ENCODE results near the gene RNF157.

DNA sequence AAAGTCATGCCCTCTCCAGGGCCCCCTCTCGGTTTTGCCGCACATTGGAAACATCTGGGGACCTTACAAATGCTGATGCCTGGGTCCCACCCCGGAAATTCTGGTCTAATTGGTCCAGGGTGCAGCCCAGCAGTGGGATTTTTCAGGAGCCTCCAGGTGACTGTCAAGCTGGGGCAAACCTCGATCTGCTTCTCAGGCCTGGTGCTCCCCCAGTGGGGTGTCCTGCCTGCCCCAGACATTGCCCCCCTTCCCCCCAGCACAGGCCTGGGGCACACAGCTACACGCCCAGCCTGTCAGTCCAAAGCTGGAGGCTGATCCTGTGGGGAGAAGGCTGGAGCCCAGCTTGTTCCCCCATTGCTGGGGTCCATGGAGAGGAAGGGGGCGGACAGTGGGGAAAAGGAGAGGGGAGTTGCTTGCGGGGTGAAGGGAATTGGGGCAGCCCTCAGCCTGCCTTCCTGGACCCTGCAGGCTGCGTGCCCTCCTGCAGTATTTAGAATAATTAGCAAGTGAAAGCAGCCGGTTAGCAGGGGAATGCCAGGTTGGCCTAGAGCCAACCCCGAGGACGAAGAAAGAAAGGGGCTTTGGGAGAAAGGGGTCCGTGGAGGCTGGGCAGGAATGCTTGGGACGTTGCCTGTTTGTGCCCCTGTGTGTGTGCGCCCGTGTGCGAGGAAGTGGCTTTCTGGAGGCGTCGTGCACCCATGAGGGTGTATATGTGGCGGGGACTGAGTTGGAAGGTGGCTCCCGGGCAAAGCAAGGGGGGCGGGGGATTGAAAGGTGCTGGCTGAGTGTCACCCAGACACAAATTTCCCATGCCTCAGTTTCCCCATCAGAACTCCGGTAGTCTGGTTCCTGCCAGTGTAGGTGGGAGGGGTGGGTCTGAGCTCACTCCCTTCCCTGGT is 105.1 kb downstream of the RNF157 start:
- TF ChIP-seq RFX5 (IDR thresholded peaks at IDR 0.05; ENCODE audit: low read depth, low read length), result no peak
- no peak for TF ChIP-seq POLR2A (IDR thresholded peaks at IDR 0.05; ENCODE audit: low read depth, low read length)
- TF ChIP-seq, protein P1, sequence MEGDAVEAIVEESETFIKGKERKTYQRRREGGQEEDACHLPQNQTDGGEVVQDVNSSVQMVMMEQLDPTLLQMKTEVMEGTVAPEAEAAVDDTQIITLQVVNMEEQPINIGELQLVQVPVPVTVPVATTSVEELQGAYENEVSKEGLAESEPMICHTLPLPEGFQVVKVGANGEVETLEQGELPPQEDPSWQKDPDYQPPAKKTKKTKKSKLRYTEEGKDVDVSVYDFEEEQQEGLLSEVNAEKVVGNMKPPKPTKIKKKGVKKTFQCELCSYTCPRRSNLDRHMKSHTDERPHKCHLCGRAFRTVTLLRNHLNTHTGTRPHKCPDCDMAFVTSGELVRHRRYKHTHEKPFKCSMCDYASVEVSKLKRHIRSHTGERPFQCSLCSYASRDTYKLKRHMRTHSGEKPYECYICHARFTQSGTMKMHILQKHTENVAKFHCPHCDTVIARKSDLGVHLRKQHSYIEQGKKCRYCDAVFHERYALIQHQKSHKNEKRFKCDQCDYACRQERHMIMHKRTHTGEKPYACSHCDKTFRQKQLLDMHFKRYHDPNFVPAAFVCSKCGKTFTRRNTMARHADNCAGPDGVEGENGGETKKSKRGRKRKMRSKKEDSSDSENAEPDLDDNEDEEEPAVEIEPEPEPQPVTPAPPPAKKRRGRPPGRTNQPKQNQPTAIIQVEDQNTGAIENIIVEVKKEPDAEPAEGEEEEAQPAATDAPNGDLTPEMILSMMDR (conservative IDR thresholded peaks at IDR 0.05; ENCODE audit: low read depth, low read length), result no peak
- no peak for TF ChIP-seq MXI1 (IDR thresholded peaks at IDR 0.05; ENCODE audit: borderline replicate concordance, low read depth, low read length)
- TF ChIP-seq FOS (IDR thresholded peaks at IDR 0.05; ENCODE audit: low read depth, low read length), result no peak
- TF ChIP-seq, protein P2, sequence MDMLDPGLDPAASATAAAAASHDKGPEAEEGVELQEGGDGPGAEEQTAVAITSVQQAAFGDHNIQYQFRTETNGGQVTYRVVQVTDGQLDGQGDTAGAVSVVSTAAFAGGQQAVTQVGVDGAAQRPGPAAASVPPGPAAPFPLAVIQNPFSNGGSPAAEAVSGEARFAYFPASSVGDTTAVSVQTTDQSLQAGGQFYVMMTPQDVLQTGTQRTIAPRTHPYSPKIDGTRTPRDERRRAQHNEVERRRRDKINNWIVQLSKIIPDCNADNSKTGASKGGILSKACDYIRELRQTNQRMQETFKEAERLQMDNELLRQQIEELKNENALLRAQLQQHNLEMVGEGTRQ (IDR thresholded peaks at IDR 0.05; ENCODE audit: low read depth, low read length), result no peak
- TF ChIP-seq RCOR1 (IDR thresholded peaks at IDR 0.05; ENCODE audit: insufficient replicate concordance, low read length), result no peak
- no peak for TF ChIP-seq RAD21 (IDR thresholded peaks at IDR 0.05; ENCODE audit: low read length)
- no peak for TF ChIP-seq MAZ (IDR thresholded peaks at IDR 0.05; ENCODE audit: borderline replicate concordance, low read depth, low read length)
- TF ChIP-seq BHLHE40 (IDR thresholded peaks at IDR 0.05; ENCODE audit: low read depth, low read length), result no peak
- no peak for TF ChIP-seq SMC3 (IDR thresholded peaks at IDR 0.05; ENCODE audit: low read depth, low read length)
- TF ChIP-seq CEBPB (IDR thresholded peaks at IDR 0.05; ENCODE audit: low read depth, low read length), result no peak
- no peak for TF ChIP-seq MAFK (IDR thresholded peaks at IDR 0.05; ENCODE audit: low read depth, low read length)
- no peak for TF ChIP-seq NFE2L2 (IDR thresholded peaks at IDR 0.05; ENCODE audit: low read depth, low read length)

Data from IMR-90 (cell line).